Measurements from ENCODE around the gene SVOP.
"Not testable (repeated sequence)": the region's sequence is repeated elsewhere in the genome, so short reads cannot be mapped to it uniquely, and the experiment has no call there.

SVOP gene

DNA sequence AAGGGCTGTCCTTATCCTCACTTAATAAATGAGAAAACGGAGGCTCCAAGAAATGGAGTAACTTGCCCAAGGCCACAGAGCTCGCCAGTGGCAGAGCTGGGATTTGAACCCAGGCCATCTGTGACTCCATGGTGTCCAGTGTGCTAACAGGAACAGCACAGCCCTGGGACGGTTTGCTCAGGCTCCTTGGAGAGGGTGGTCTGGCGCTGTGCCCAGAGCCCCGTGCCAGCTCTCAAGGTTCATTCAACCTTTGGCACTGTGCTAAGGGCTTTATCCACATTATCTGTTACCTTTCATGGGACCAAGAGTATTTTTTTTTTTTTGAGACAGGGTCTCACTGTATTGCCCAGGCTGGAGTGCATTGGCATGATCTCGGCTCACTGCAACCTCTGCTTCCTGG, 132.8 kb downstream of the SVOP start:
- DNase-seq (ENCODE audit: low spot score) = no peak

GRCh38 chr12:108886873-108887629, 133.8 kb downstream of the SVOP start:
- DNase-seq (ENCODE audit: low spot score) = no peak

GRCh38 chr12:108884116-108885012, 136.5 kb downstream of the SVOP start:
- peak; percentile 47 for DNase-seq (ENCODE audit: low spot score)

DNA sequence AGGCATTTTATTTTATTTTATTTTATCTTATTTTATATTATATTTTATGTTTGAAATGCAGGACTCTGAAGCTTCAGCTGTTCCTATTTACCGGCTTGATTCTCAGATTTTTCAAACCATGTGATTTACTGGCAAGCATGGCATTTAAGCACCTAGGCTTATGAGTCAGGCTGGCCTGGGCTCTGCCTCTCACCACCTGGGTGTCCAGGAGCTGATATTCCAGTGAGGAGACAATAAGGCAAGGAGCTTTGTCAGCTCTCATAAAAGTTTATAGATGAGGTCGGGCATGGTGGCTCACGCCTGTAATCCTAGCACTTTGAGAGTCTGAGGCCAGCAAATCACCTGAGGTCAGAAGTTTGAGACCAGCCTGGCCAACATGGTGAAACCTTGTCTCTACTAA, 138.9 kb downstream of the SVOP start:
- peak; percentile 63 for DNase-seq (ENCODE audit: low spot score)

DNA sequence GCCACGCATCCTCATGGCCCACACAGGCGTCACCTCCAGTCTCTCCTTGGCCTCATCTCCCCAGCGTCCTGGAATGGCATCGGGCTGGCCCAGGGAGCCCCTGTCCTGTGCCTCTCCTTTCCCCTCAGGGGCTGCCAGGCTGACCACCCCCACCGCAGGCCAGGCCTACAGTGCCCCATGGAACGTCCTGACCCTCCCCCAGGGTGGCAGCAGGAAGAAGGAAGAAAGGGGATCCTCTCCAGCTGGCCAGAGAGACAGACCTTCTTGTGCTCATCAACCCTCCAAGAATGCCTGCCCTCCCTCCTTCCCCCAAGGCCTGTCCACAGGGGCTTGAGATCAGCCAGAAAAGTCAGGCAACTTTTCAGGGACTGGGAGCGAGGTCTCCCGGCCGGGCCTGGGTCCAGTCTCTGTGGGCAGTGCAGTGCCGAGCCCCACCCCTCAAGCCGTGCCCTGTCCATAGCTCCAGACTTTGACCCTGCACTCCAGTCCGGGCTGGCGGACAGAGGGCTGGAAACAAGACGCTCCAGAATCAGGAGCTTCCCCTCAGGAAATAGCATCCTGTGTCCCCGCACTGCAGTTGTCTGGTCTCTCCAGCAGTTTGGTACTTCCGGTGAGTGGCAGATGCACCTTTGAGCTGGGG, 141.1 kb downstream of the SVOP start, which contains the start of gene DAO:
Gene DAO, plus strand, starts transcription at position 478 of the 640 bp plus-strand sequence. CDS start 4,915 bp downstream, outside the sequence.
- no peak for DNase-seq (ENCODE audit: low spot score)

- DNase-seq (ENCODE audit: low spot score) = no peak
Observed at GRCh38 chr12:108876550-108876949, 144.3 kb downstream of the SVOP start.

- DNase-seq (ENCODE audit: low spot score) = no peak
Observed at GRCh38 chr12:108875682-108876361, 145.0 kb downstream of the SVOP start.

GRCh38 chr12:108875280-108875679, 145.6 kb downstream of the SVOP start:
- DNase-seq (ENCODE audit: low spot score) = no peak

GRCh38 chr12:108868781-108869180, 152.1 kb downstream of the SVOP start:
- DNase-seq (ENCODE audit: low spot score) = no peak

GRCh38 chr12:108866083-108866482, 154.8 kb downstream of the SVOP start:
- DNase-seq (ENCODE audit: low spot score) = not testable (repeated sequence)

- no peak for DNase-seq (ENCODE audit: low spot score)
Observed at GRCh38 chr12:108865169-108865568, 155.7 kb downstream of the SVOP start.

- no peak for DNase-seq (ENCODE audit: low spot score)
Observed at GRCh38 chr12:108862588-108862959, 158.3 kb downstream of the SVOP start.

- no peak for DNase-seq (ENCODE audit: low spot score)
Observed at GRCh38 chr12:108861878-108862587, 158.8 kb downstream of the SVOP start.

GRCh38 chr12:108860443-108860842, 160.4 kb downstream of the SVOP start:
- DNase-seq (ENCODE audit: low spot score) = no peak

DNA sequence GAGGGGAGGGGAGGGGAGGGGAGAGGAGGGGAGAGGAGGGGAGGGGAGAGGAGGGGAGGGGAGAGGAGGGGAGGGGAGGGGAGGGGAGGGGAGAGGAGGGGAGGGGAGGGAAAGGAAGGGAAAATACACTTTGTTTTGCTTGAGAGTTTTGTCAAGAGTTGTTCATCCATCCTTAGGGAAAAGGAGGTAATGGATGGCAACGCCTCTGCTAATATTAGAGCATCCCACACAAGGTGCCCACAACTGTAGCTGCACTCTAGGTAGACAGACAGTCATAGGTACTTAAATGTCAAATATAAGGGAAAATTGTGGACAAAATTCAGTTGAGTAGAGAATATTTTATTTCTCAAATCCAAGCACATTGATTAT, 161.0 kb downstream of the SVOP start:
- no peak for DNase-seq (ENCODE audit: low spot score)

GRCh38 chr12:108859141-108859922, 161.5 kb downstream of the SVOP start:
- DNase-seq (ENCODE audit: low spot score) = not testable (repeated sequence)

- DNase-seq (ENCODE audit: low spot score) = no peak
Observed at GRCh38 chr12:108858311-108859074, 162.4 kb downstream of the SVOP start.
